Measurements from ENCODE around the gene APBB2. TPM values are rescaled to one million over a fixed set of nuclear protein-coding genes. Genes with fewer than 3 reads are reported as not detected.

The APBB2 gene
- total and polyA plus RNA-seq, 2 donors (not counting 1 experiment from before 2014, with no cell fraction given), result 4.4 to 15.8 TPM

DNA sequence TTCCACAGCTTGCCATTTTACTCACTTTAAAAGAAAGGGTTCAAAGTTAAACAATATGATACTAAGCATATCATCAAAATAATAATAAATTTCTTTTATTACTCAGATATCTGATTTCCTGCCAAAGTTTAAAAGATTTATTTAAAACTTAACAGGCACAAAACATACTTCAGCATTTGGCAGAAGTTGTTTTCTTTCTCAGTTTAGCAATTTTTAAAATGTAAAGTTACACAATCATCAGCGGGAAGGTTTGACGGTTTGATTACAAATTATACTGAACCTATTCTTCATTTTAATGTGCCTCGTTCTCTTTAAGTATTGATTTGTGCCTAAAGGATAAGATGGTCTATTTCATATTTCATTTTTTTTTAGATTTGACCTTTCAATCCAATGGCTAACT is 227.2 kb downstream of the APBB2 start:
- H3K27me3 ChIP-seq (replicated peaks in 1 of 4; ENCODE audit: control extremely low read depth in 1 of 4, control insufficient read depth in 3 of 4, insufficient read depth in 4 of 4, low read length in 3 of 4), result no peaks in the 10 kb centered on the region
- no peak overlapping the region for H3K9ac ChIP-seq (ENCODE audit: low read length)
- ATAC-seq (ENCODE audit: low read depth) (no peak), DNase-seq (no peak)
- no CpG with 5 or more reads among the region's 3 CpGs for WGBS (ENCODE audit: insufficient coverage)
- no peaks in the 10 kb centered on the region for H3K9me3 ChIP-seq (ENCODE audit: control extremely low read depth in 1 of 3, control insufficient read depth in 2 of 3, insufficient read depth in 1 of 3, low read length in 2 of 3)
- H2AFZ ChIP-seq (ENCODE audit: insufficient read depth, low read depth, low read length, poor library complexity, severe bottlenecking), result no peak overlapping the region
- TF ChIP-seq EZH2 (IDR thresholded peaks at IDR 0.05; ENCODE audit: borderline replicate concordance, insufficient read depth, low read depth, low read length, poor library complexity, severe bottlenecking), result no peak
- TF ChIP-seq, protein P1, sequence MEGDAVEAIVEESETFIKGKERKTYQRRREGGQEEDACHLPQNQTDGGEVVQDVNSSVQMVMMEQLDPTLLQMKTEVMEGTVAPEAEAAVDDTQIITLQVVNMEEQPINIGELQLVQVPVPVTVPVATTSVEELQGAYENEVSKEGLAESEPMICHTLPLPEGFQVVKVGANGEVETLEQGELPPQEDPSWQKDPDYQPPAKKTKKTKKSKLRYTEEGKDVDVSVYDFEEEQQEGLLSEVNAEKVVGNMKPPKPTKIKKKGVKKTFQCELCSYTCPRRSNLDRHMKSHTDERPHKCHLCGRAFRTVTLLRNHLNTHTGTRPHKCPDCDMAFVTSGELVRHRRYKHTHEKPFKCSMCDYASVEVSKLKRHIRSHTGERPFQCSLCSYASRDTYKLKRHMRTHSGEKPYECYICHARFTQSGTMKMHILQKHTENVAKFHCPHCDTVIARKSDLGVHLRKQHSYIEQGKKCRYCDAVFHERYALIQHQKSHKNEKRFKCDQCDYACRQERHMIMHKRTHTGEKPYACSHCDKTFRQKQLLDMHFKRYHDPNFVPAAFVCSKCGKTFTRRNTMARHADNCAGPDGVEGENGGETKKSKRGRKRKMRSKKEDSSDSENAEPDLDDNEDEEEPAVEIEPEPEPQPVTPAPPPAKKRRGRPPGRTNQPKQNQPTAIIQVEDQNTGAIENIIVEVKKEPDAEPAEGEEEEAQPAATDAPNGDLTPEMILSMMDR (IDR thresholded peaks at IDR 0.05), result no peak
- no peak overlapping the region for H3K4me3 ChIP-seq (ENCODE audit: control extremely low read depth in 1 of 5, extremely low read depth in 1 of 5, insufficient read depth in 1 of 5, low read depth in 2 of 5, low read length in 4 of 5)
- H3K4me3 Mint-ChIP-seq, result no peak overlapping the region
- H3K4me2 ChIP-seq (replicated peaks; ENCODE audit: low read depth, low read length, poor library complexity, severe bottlenecking), result no peak overlapping the region
- H3K79me2 ChIP-seq (ENCODE audit: control insufficient read depth, insufficient read depth, low read length), result no peaks in the 10 kb centered on the region
- H3K27me3 Mint-ChIP-seq, result peaks cover 4% of the 10 kb centered on the region
- peaks cover 12% of the 10 kb centered on the region for H3K4me1 Mint-ChIP-seq
- ChIA-PET CTCF (no interaction called here), POLR2A (no interaction called here)
- intact Hi-C loops (cut with micrococcal nuclease), result no loop called here
- no peaks in the 10 kb centered on the region for H4K20me1 ChIP-seq (ENCODE audit: control insufficient read depth, insufficient read depth, low read length, poor library complexity, severe bottlenecking)
- H3K27ac Mint-ChIP-seq, result no peak overlapping the region
- H3K36me3 ChIP-seq (replicated peaks in 1 of 2; ENCODE audit: control extremely low read depth in 1 of 2, control insufficient read depth in 1 of 2, extremely low read depth in 1 of 2, insufficient read depth in 2 of 2, low read length in 1 of 2), result no peaks in the 10 kb centered on the region
- no peaks in the 10 kb centered on the region for H3K9me3 Mint-ChIP-seq (ENCODE audit: insufficient read depth)
- peaks cover 0 to 6% of the 10 kb centered on the region in 2 donors for H3K4me1 ChIP-seq (ENCODE audit: control insufficient read depth in 2 of 2, insufficient read depth in 2 of 2, low read length in 2 of 2)
- H3K27ac ChIP-seq (ENCODE audit: low read length in 2 of 2), result no peak overlapping the region

DNA sequence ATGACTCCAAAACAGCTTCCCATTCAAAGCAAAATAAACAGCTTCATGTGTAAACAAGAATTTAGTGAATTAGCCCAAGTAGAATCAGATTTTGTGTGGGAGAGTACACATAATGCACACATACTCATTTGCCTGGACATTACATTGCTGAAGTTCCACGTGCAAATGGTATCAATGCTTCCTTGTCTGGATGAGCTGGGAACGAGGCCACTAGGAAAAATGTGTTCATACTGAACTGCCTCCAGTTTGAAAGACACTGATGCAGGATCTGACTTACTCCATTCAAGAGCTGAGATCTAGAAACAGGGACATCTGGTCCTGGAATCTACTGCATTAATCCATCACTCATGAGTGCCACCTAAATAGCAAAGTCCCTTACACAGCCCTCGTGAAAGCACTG is 228.0 kb downstream of the APBB2 start:
- H3K36me3 ChIP-seq (replicated peaks in 1 of 2; ENCODE audit: control extremely low read depth in 1 of 2, control insufficient read depth in 1 of 2, extremely low read depth in 1 of 2, insufficient read depth in 2 of 2, low read length in 1 of 2), result no peaks in the 10 kb centered on the region
- H3K9ac ChIP-seq (ENCODE audit: low read length), result no peak overlapping the region
- Mint-ChIP-seq H3K4me1 (peaks cover 5% of the 10 kb centered on the region), H3K4me3 (no peak overlapping the region), H3K27me3 (peaks cover 4% of the 10 kb centered on the region), H3K9me3 (ENCODE audit: insufficient read depth) (no peaks in the 10 kb centered on the region), H3K27ac (no peak overlapping the region)
- DNase-seq, result no peak
- H3K27me3 ChIP-seq (replicated peaks in 1 of 4; ENCODE audit: control extremely low read depth in 1 of 4, control insufficient read depth in 3 of 4, insufficient read depth in 4 of 4, low read length in 3 of 4), result no peaks in the 10 kb centered on the region
- H3K4me3 ChIP-seq (ENCODE audit: control extremely low read depth in 1 of 5, extremely low read depth in 1 of 5, insufficient read depth in 1 of 5, low read depth in 2 of 5, low read length in 4 of 5), result no peak overlapping the region
- no peak overlapping the region for H2AFZ ChIP-seq (ENCODE audit: insufficient read depth, low read depth, low read length, poor library complexity, severe bottlenecking)
- H3K27ac ChIP-seq (ENCODE audit: low read length in 2 of 2), result no peak overlapping the region
- TF ChIP-seq, protein P1 (IDR thresholded peaks at IDR 0.05), result no peak
- TF ChIP-seq EZH2 (IDR thresholded peaks at IDR 0.05; ENCODE audit: borderline replicate concordance, insufficient read depth, low read depth, low read length, poor library complexity, severe bottlenecking), result no peak
- POLR2A ChIA-PET, result no interaction called here
- no peak for ATAC-seq (ENCODE audit: low read depth)
- CTCF ChIA-PET, result interaction anchor here (1.8 kb wide), 1 partner anchor 10 kb away, joined by 4 read pairs; no protein-coding TSS in a partner anchor
- H3K79me2 ChIP-seq (ENCODE audit: control insufficient read depth, insufficient read depth, low read length), result no peaks in the 10 kb centered on the region
- no peak overlapping the region for H3K4me2 ChIP-seq (replicated peaks; ENCODE audit: low read depth, low read length, poor library complexity, severe bottlenecking)
- H3K4me1 ChIP-seq (ENCODE audit: control insufficient read depth in 2 of 2, insufficient read depth in 2 of 2, low read length in 2 of 2), result no peaks in the 10 kb centered on the region
- WGBS (ENCODE audit: insufficient coverage), result 83% methylated on average over 2 of the region's 3 CpGs
- H4K20me1 ChIP-seq (ENCODE audit: control insufficient read depth, insufficient read depth, low read length, poor library complexity, severe bottlenecking), result no peaks in the 10 kb centered on the region
- no peaks in the 10 kb centered on the region for H3K9me3 ChIP-seq (ENCODE audit: control extremely low read depth in 1 of 3, control insufficient read depth in 2 of 3, insufficient read depth in 1 of 3, low read length in 2 of 3)
- intact Hi-C loops (cut with micrococcal nuclease), result no loop called here
